Pulmonary artery endothelial cell (primary cell): ENCODE results near the gene CCDC34. TPM values are rescaled to one million over a fixed set of nuclear protein-coding genes. Genes with fewer than 3 reads are reported as not detected.

Source experiments
- DNase-seq: peaks from one replicate; pipeline ENCODE4 v3.0.0-alpha.2; 2011; ENCODE audit warnings: low read depth, low spot score
- total RNA-seq: library from RNA; depleted of rRNA; stranded (reverse); fragments of >200 nt; gene quantifications from 2 replicates; pipeline ENCODE4 v1.2.3, GENCODE V29; 2014

CCDC34 gene
- total RNA-seq, 1 donor from 2014 or later = 4.6 TPM

- DNase-seq = no peak
Measured at GRCh38 chr11:27291954-27292636, 70.9 kb downstream of the CCDC34 start.

- no peak for DNase-seq
Measured at GRCh38 chr11:27291302-27291889, 71.6 kb downstream of the CCDC34 start.

GRCh38 chr11:27290261-27291050 is 72.6 kb downstream of the CCDC34 start:
- no peak for DNase-seq

Other genes starting within 250 kb of the CCDC34 start
- 4.3 and 9.0 TPM in 2 replicates for gene LGR4, start 109.6 kb upstream of the CCDC34 start, total RNA-seq
- gene LIN7C, start 143.6 kb upstream of the CCDC34 start, total RNA-seq = 43.3 and 51.3 TPM in 2 replicates